ENCODE data around the gene SLC43A3. TPM values are rescaled to one million over a fixed set of nuclear protein-coding genes. Genes with fewer than 3 reads are reported as not detected.

SLC43A3 gene
- total RNA-seq, 1 experiment from 2014 or later = 21.4 TPM

DNA sequence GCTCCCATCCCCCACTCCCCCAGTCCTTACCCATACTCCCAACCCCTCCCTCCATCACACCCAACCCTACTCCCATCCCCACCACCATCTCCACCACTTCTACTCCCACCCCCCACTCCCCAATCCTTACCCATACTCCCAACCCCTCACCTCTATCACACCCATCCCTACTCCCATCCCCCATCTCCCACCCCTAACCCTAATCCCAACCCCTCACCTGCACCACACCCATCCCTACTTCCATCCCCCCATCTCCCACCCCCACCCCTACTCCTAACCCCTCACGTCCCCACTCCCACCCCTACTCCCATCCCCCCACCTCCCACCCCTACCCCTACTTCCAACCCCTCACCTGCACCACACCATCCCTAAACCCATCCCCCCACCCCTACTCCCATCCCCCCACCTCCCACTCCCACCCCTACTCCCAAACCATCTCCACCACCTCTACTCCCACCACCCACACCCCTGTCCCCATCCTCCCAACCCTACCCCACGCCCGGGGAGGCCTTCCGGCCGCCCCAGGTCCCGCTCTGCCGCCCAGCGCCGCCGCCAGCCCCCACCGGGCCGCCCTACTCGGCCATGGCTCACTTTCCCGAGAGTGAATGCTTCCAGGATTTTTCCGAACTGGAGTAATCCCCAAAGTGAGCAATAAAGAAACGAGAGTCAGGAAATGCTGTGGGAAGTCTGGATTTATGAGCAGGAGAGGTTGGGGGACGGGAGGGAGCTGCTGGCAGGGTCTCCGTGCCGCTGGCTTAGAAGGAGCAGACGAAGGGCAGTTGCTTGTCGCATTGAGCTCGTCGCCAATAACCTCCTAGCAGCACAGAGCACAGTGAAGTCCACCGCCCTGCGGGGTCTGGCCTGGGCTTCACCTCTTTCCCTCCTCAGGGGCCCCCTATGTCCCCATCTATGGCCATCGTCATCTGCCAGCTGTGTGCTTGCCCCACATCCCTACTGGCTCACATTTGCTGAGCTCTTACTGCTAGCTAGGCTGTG, 50.5 kb downstream of the SLC43A3 start:
- Histone ChIP-seq H3T11ph (ENCODE audit: low read length) (no peak overlapping the region), H3K23ac (ENCODE audit: insufficient read length, low read depth, low read length) (no peak overlapping the region), H3K4me2 (ENCODE audit: insufficient read depth, insufficient read length, low read length) (peak overlapping the region; percentile 35), H3K79me1 (ENCODE audit: insufficient read depth, low read depth, low read length, poor library complexity, severe bottlenecking) (no peaks in the 10 kb centered on the region), H2AK5ac (ENCODE audit: insufficient read length, low read length) (no peak overlapping the region), H4K91ac (ENCODE audit: insufficient read length, low read depth, low read length) (no peak overlapping the region), H3K9me3 (ENCODE audit: control insufficient read depth, low read depth, low read length) (no peaks in the 10 kb centered on the region), H3K14ac (ENCODE audit: insufficient read depth, low read length) (no peak overlapping the region), H4K5ac (ENCODE audit: insufficient read length, low read depth, low read length) (no peak overlapping the region), H3K79me2 (ENCODE audit: insufficient read depth, low read length) (no peaks in the 10 kb centered on the region), H3K23me2 (ENCODE audit: insufficient read length, low read depth, low read length, poor library complexity, severe bottlenecking) (no peaks in the 10 kb centered on the region), H2BK15ac (ENCODE audit: low read depth, low read length) (no peak overlapping the region), H3K56ac (ENCODE audit: insufficient read length, low read depth, low read length) (no peak overlapping the region), H3K27ac (ENCODE audit: insufficient read length, low read depth, low read length) (no peak overlapping the region), H4K8ac (replicated peaks; ENCODE audit: insufficient read length, low read depth, low read length) (no peak overlapping the region), H2BK20ac (ENCODE audit: low read depth, low read length, poor library complexity, severe bottlenecking) (no peak overlapping the region), H4K20me1 (ENCODE audit: control insufficient read depth, insufficient read depth, insufficient read length) (no peaks in the 10 kb centered on the region), H2AFZ (ENCODE audit: low read length) (no peak overlapping the region), H3K27me3 (ENCODE audit: insufficient read depth, low read length) (no peaks in the 10 kb centered on the region; the same call in 1 of the 2 replicates), H3K18ac (ENCODE audit: insufficient read length, low read depth, low read length) (no peak overlapping the region), H2BK5ac (ENCODE audit: insufficient read length, low read length) (no peak overlapping the region), H2BK120ac (ENCODE audit: low read depth, low read length, poor library complexity, severe bottlenecking) (no peak overlapping the region), H3K4ac (ENCODE audit: low read depth, low read length) (no peak overlapping the region), H2BK12ac (ENCODE audit: insufficient read length, low read depth, low read length) (no peak overlapping the region), H3K4me1 (ENCODE audit: insufficient read depth, low read length) (no peaks in the 10 kb centered on the region; the same call in 1 of the 2 replicates), H3K9ac (ENCODE audit: extremely low read depth, insufficient read length, low read length) (no peak overlapping the region)
- Mint-ChIP-seq H3K4me1 (peaks cover 3 to 15% of the 10 kb centered on the region in 2 experiments), H3K9me3 (no peaks in the 10 kb centered on the region), H3K27ac (no peak overlapping the region), H3K27me3 (ENCODE audit: low read depth) (peaks cover 52% of the 10 kb centered on the region), H3K36me3 (ENCODE audit: insufficient read depth in 1 of 3, low read depth in 3 of 3) (no peaks in the 10 kb centered on the region), H3K4me3 (peak overlapping the region; percentile 13 to 71; a peak in 4 of 5 replicates)
- DNase-seq = no peak
- TF ChIP-seq, protein P1, sequence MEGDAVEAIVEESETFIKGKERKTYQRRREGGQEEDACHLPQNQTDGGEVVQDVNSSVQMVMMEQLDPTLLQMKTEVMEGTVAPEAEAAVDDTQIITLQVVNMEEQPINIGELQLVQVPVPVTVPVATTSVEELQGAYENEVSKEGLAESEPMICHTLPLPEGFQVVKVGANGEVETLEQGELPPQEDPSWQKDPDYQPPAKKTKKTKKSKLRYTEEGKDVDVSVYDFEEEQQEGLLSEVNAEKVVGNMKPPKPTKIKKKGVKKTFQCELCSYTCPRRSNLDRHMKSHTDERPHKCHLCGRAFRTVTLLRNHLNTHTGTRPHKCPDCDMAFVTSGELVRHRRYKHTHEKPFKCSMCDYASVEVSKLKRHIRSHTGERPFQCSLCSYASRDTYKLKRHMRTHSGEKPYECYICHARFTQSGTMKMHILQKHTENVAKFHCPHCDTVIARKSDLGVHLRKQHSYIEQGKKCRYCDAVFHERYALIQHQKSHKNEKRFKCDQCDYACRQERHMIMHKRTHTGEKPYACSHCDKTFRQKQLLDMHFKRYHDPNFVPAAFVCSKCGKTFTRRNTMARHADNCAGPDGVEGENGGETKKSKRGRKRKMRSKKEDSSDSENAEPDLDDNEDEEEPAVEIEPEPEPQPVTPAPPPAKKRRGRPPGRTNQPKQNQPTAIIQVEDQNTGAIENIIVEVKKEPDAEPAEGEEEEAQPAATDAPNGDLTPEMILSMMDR (conservative IDR thresholded peaks at IDR 0.05) = no peak
- WGBS (ENCODE audit: extremely low coverage, insufficient read length, low lambda C conversion rate) = no CpG with 5 or more reads among the region's 26 CpGs

Data from H9 (cell line).